Activated T-cell treated with anti-CD3 and anti-CD28 coated beads for 1 hour (primary cell): Measurements from ENCODE around the gene RUNX3.

ENCODE experiments used
- DNase-seq: peaks from one replicate; pipeline ENCODE4 v3.0.0-alpha.2; 2020; ENCODE audit warnings: low read depth

RUNX3 gene

DNA sequence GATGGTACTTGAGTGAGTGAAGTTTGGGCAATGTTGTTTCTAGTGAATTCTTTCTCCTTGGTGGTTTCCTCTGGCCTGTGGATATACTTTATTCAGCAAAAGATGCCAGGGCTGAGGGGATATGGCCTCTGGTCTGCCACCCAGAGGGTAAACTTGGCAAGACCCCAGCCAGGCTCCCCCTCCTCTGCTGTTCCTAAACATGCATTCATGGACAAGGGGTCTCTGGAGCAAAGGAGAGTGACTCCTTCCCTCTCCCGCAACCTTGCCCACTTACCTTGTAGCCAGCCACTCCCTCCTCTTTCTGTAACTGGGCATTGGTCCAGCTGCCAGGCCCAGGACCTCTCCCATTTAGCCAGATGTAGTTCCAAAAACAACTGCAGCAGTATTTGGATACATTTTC, 43.8 kb downstream of the RUNX3 start:
- DNase-seq, result no peak

- no peak for DNase-seq
Measured at GRCh38 chr1:24884751-24885150, 45.3 kb downstream of the RUNX3 start.

DNA sequence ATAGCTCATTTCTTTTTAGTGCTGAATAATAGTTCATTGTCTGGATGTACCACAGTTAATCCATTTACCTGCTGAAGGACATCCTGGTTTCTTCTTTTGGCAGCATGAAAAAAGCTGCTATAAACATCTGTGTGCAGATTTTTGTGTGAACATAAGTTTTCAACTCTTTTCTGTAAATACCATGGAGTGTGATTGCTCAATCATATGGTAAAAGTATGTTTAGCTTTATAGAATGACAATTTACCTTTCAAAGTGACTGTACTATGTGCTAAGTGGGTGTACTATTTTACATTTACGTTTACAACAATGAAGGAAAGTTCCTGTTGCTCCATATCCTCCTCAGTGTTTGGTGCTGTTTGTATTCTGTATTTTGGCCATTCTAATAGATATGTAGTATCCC, 49.0 kb downstream of the RUNX3 start:
- DNase-seq, result no peak

DNA sequence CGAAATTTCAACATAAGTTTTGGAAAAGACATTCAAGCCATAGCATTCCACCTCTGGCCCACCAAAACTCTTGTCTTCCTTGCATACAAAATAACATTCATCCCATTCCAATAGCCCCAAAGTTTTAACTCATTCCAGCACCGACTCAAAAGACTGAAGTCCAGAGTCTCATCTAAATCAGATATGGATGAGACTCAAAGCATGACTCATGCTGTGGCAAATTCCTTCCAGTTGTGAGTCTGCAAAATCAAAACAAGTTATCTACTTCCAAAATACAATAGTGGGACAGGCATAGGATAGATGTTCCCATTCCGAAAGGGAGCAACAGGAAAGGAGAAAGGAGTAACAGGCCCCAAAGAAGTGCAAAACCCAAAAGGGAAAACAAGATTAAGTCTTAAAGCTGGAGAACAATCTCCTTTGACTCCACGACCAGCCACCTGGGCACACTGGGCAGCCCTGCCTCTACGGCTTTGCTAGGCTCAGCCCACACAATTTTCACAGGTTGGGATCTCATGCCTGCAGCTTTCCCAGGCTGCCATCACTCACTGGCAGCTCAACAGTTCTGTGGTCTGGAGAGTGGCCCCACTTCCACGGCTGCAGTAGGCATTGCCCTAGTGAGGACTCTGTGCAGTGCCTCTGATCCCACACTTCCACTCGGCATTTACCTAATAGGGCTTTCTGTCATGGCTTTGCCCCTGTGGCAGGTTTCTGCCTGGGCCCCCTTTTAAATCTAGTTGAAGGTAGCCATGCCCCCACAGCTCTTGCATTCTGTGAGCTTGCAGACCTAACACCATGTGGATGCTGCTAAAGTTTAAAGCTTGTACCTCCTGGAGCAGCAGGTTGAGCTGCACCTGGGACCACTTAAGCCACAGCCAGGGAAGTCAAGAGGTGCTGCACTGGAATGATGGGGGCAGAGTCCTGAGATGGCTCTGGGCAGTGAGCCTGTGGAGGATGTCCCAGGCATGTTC, 51.0 kb downstream of the RUNX3 start:
- DNase-seq, result no peak

GRCh38 chr1:24878045-24878444, 52.0 kb downstream of the RUNX3 start:
- DNase-seq, result no peak

GRCh38 chr1:24875991-24876506, 54.0 kb downstream of the RUNX3 start:
- DNase-seq, result no peak

- no peak for DNase-seq
Measured at GRCh38 chr1:24875257-24875656, 54.8 kb downstream of the RUNX3 start.

DNA sequence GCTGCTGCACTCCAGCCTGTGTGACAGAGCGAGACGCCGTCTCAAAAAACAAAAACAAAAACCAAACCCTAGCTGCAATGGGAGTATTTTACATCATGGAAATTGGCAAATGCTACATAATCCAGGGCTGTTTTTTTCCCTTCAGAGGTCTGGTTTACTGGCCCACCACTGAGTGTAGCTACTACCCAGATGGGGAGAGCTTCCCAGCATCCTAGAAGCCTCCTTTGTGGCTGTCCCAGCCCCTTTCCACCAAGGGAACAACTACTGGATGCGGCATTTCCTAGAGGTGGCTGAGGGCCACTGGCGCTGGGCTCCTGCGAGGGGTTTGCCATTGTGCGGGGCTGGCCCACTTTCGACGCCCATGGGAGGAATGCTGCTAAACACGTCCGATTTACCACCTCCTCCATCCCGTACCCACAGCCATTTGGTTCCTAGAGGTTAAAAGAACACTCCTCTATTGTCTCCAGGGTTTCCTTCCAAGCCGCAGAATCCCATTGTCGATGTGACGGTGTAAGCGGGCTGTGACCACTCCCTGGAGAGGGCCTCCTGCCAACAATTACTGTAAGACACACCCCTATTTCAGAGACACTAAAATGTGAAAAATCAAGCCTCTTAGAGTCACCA, 55.4 kb downstream of the RUNX3 start:
- DNase-seq, result no peak

DNA sequence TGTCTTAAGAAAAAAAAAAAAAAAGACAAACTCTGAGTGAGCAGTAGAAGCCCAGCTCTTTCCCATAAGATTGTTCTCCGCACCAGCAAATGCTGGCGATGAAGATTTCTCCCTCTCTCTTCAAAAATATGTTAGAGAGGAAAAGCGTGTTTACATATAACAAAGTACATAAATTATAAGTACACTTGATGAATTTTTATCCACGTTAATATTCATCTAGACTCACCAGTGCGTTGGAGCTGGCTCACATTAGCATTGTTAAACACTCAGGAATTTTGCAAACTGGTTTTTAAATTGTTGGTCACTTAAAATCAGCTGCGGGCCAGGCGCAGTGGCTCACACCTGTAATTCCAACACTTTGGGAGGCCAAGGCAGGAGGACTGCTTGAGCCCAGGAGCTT, 56.0 kb downstream of the RUNX3 start:
- DNase-seq, result no peak

- no peak for DNase-seq
Measured at GRCh38 chr1:24873148-24873547, 56.9 kb downstream of the RUNX3 start.

DNA sequence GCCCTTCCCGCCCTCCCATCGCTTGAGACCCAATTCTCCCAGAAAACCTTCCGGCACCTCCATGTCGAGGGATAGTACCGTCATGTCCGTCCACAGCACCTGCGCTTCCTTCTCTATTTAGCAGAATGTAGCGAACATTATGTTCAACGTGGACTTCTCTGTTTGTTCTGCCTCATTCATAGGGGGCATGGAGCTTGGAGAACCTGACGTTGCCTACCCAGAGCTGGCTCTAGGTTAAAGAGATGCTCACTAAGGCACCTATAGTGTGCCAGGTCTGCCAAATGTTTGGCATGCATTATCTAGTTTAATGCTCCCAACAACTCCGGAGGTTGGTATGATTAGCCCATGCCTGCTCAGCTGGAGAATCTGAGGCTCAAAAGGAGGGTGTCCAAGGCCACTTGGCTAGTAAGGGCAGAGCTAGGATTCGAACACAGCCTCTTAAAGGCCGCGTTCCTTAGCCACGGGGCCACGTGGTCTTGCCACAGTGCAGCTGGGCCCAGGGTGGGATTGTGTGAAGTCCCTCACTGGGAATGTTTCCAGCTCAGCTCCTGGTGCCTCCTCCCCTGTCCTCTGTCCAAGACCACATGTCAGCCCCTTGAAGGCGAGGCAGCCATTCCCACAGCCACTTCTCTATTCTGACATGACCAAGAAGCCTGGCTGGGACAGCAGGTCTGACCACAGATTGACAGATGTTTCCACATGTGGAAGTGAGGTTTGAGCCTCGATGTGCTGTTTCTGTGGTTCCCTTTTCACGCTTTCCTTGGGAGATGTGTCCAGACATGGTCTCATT, 57.8 kb downstream of the RUNX3 start:
- DNase-seq, result no peak

GRCh38 chr1:24871306-24871901, 58.7 kb downstream of the RUNX3 start:
- no peak for DNase-seq

GRCh38 chr1:24870551-24871195, 59.4 kb downstream of the RUNX3 start:
- DNase-seq, result peak; percentile 14

DNA sequence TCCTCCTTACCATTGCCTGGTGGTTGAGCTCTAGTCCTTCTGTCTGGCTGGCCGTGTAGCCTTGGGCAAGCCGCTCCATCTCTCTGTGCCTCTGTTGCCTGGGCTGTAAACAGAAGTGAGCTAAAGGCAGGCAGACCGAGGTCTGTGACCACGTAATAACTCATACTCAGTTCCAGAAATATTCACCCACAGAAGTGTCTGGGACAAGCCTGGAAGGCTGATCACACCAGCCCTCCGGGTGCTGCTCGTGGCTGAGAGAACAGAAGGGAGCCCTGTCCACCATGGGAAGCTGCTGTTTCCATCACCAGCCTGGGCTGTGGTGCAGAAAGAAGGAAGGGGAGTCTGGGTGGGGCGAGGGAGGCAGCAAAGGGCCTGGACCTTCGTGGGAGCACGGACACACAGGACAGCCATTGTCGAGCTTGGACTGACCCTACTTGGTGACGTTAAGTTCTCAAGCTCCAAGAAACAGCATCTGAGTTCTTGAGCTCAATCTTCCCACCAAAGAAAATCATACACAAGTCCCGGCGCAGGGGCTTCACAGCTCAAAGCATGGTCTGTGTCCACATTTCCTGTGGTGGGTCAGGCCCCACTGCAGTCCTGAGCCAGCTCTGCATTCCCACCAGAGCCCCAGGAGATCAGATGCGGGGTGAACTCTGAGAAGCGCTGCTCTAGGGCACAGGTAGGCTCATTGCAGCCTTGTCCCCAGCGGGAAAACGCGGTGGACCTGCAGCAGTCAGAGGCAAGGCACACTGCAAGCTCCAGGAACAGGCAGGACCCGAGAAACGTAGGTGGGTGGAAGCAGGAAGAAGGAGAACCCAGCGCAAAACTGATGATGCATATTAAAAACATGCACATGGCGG, 61.8 kb downstream of the RUNX3 start:
- no peak for DNase-seq

- no peak for DNase-seq
Measured at GRCh38 chr1:24867084-24867870, 62.8 kb downstream of the RUNX3 start.

- DNase-seq, result no peak
Measured at GRCh38 chr1:24866211-24867083, 63.6 kb downstream of the RUNX3 start.

GRCh38 chr1:24865587-24865986, 64.5 kb downstream of the RUNX3 start:
- no peak for DNase-seq

DNA sequence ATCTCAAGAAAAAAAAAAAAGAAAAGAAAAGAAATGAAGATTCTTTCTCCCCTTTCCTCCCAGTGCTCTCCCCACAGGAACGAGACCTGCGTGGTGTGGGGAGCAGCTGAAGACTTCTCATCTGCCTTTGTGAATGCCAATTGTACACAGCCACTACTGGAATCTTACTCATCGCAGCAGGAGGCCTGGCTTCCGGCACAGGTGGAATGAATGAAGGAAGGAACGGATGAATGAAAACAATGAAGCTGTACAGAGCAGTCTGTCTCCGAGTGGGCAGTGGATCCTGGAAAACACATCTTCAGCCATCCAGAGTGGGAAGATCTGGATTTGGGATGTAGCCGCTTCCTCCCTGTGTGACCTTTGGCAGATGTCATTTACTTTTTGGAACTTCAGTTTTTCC, 64.9 kb downstream of the RUNX3 start:
- DNase-seq, result no peak

GRCh38 chr1:24864370-24864777, 65.7 kb downstream of the RUNX3 start:
- DNase-seq, result no peak
